HL-60 (cell line): ENCODE results near the gene EXOC5.

Experiments used
- DNase-seq, 2 experiments: peaks; one replicate each; pipeline ENCODE4 v3.0.0-alpha.2; 2010 to 2020; ENCODE audit warnings: low read depth in 1 of 2, low spot score in 1 of 2
- H3K27ac ChIP-seq: fragments of 250-450 bp; sonication (Bioruptor Pico); replicated peaks from 2 replicates; pipeline ENCODE4 v1.5.1; 2020; ENCODE audit warnings: mild to moderate bottlenecking, moderate library complexity
- H3K27me3 ChIP-seq: fragments of 250-450 bp; sonication (Bioruptor Pico); 2 replicates; pipeline ENCODE4 v1.5.1; 2021; ENCODE audit warnings: mild to moderate bottlenecking, moderate library complexity; ENCODE audit not compliant: insufficient read depth, poor library complexity, severe bottlenecking
- H3K4me3 ChIP-seq: replicated peaks from 2 replicates; pipeline ENCODE4 v1.5.1; 2011; ENCODE audit warnings: mild to moderate bottlenecking, control low read depth, low read length; ENCODE audit not compliant: insufficient read depth
- GABPA ChIP-seq: IDR thresholded peaks from 2 replicates; pipeline ENCODE4 v1.6.1; 2012; ENCODE audit warnings: low read depth
- POLR2AphosphoS5 ChIP-seq: IDR thresholded peaks from 2 replicates; pipeline ENCODE4 v1.6.1; 2012; ENCODE audit warnings: low read depth
- SPI1 ChIP-seq: IDR thresholded peaks from 2 replicates; pipeline ENCODE4 v1.6.1; 2012; ENCODE audit warnings: low read depth, mild to moderate bottlenecking, borderline replicate concordance
- TF ChIP-seq, protein P1 (sequence below): IDR thresholded peaks from 2 replicates; pipeline ENCODE4 v1.6.1; 2012; ENCODE audit warnings: low read depth; ENCODE audit not compliant: insufficient replicate concordance
- TF ChIP-seq, protein P2 (sequence below): IDR thresholded peaks from one replicate; pipeline ENCODE4 v1.5.1; 2011; ENCODE audit warnings: low read length, control low read depth, inconsistent platforms; ENCODE audit not compliant: insufficient read depth

EXOC5 gene

DNA sequence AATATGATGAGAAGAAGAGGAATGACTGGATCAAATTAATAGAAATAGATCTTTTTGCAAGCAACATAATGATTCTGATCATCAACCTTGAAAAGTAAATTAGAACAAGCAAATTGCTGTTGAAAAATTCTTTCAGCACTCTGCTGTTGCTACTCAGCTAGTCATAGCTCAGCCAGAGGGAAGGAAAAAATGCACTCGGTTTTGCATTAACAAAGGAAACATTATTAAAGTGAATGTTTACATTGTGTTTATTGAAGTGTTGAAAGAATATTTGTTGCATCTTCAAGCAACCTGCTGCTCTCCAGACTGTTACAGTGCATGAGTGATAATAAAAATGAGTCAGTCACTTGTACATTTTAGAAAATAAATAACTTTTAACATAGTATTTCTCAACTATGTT, 26.5 kb upstream of the EXOC5 start:
- TF ChIP-seq, protein P1, sequence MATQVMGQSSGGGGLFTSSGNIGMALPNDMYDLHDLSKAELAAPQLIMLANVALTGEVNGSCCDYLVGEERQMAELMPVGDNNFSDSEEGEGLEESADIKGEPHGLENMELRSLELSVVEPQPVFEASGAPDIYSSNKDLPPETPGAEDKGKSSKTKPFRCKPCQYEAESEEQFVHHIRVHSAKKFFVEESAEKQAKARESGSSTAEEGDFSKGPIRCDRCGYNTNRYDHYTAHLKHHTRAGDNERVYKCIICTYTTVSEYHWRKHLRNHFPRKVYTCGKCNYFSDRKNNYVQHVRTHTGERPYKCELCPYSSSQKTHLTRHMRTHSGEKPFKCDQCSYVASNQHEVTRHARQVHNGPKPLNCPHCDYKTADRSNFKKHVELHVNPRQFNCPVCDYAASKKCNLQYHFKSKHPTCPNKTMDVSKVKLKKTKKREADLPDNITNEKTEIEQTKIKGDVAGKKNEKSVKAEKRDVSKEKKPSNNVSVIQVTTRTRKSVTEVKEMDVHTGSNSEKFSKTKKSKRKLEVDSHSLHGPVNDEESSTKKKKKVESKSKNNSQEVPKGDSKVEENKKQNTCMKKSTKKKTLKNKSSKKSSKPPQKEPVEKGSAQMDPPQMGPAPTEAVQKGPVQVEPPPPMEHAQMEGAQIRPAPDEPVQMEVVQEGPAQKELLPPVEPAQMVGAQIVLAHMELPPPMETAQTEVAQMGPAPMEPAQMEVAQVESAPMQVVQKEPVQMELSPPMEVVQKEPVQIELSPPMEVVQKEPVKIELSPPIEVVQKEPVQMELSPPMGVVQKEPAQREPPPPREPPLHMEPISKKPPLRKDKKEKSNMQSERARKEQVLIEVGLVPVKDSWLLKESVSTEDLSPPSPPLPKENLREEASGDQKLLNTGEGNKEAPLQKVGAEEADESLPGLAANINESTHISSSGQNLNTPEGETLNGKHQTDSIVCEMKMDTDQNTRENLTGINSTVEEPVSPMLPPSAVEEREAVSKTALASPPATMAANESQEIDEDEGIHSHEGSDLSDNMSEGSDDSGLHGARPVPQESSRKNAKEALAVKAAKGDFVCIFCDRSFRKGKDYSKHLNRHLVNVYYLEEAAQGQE = no peak
- no peak for TF ChIP-seq SPI1
- no peak for TF ChIP-seq GABPA
- TF ChIP-seq POLR2AphosphoS5 = no peak
- TF ChIP-seq, protein P2, sequence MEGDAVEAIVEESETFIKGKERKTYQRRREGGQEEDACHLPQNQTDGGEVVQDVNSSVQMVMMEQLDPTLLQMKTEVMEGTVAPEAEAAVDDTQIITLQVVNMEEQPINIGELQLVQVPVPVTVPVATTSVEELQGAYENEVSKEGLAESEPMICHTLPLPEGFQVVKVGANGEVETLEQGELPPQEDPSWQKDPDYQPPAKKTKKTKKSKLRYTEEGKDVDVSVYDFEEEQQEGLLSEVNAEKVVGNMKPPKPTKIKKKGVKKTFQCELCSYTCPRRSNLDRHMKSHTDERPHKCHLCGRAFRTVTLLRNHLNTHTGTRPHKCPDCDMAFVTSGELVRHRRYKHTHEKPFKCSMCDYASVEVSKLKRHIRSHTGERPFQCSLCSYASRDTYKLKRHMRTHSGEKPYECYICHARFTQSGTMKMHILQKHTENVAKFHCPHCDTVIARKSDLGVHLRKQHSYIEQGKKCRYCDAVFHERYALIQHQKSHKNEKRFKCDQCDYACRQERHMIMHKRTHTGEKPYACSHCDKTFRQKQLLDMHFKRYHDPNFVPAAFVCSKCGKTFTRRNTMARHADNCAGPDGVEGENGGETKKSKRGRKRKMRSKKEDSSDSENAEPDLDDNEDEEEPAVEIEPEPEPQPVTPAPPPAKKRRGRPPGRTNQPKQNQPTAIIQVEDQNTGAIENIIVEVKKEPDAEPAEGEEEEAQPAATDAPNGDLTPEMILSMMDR = no peak
- H3K27ac ChIP-seq = no peak overlapping the region
- DNase-seq = no peak
- H3K4me3 ChIP-seq = no peak overlapping the region
- no peaks in the 10 kb centered on the region for H3K27me3 ChIP-seq

DNA sequence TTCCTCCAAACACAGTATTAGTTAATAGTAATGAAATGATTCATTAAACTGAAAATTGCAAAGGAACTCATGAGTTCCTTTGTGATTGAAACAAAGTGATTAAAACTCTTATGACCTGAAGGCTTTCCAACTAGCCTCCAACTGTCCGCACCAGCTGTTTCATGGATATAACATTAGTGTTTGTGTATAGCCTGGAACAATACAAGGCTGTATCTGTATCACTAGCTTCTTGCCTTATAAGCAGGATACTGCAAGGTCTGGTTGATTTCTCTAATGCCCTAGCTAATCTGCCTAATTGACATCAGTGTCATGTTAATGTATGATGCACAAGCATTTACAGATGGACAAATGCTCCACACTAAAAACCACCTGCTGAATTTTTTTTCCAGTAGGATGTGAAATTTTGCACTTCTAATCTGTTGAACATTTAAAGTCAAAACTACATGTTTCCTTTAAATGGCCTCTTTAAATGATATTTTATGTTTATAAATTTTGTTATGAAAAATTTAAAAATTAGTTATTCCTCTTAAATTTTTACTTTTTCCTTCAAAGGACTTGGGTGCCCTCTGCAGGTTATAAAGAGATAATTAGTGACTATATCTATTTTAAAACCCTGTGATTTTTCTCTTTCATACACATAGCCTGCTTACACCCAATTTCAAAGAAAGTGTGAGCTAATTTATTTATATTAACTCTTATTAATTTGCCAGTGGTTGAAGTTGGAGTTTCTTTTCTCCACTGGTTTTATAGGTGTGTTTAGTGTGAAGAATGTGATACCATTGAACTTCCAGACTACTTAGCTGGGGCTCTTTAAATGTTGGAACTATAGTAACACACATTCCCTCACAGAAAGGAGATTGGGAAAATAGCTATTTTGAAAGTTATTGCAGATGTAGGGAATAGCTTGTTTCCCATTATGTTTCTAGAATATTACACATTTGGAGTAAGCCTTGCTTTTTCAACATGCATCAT, 25.4 kb upstream of the EXOC5 start:
- DNase-seq = no peak
- Histone ChIP-seq H3K4me3 (no peak overlapping the region), H3K27me3 (no peaks in the 10 kb centered on the region), H3K27ac (no peak overlapping the region)
- no peak for TF ChIP-seq POLR2AphosphoS5
- TF ChIP-seq, protein P1 = no peak
- TF ChIP-seq, protein P2 = no peak
- no peak for TF ChIP-seq GABPA
- no peak for TF ChIP-seq SPI1

DNA sequence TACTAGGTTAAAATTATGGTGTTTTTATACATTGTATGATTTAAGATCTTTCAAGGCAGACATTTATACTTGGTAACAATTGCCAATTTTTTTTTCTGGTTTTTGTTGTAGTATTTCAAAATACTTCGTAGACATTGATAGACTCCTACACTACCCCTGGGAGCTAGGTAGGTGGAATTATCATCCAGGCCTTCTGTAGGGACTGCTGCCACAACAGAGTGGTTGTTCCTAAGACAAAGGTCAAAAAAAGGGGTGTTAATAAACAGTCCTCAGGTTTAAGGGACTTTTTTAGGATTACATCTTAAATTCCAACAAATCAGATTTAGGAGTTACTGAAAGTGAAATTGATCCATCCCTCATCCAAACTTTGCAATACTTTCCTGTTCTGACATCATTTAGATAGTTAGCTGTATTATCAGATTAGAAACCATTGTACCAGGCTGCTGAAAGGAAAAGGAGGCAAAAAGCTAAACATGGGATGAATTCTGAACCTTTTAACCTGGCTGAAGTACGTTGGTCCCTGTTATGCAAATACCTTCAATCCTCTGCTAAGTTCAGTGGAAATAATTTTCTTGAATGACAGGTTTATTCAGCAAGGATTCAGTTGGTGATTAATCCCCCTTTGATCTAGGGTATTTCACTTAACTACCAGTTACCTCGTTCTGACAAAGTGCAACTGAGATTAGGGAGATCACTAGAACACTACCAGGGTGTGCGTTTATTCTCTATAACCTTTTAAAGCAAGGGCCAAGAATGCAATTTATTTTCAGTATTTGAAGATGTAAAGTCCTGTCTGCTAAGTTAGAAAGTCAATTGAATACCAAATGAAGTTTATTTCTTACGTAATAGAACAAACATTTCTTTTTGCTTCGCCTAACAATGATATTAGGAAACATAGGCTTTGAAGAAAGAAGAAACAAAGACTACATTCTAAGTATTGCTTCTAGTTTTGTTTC, 23.3 kb upstream of the EXOC5 start:
- no peak for DNase-seq
- no peak overlapping the region for H3K27ac ChIP-seq
- H3K27me3 ChIP-seq = no peaks in the 10 kb centered on the region
- H3K4me3 ChIP-seq = no peak overlapping the region
- no peak for TF ChIP-seq SPI1
- no peak for TF ChIP-seq POLR2AphosphoS5
- TF ChIP-seq GABPA = no peak
- TF ChIP-seq, protein P1 = no peak
- TF ChIP-seq, protein P2 = no peak
